LNCAP (cell line): Measurements from ENCODE around the gene MAF.

ENCODE experiments used
- CTCF ChIP-seq: fragments of 450-650 bp; IDR thresholded peaks from 2 replicates; pipeline ENCODE4 v1.5.1; 2017; ENCODE audit warnings: mild to moderate bottlenecking

The MAF gene

GRCh38 chr16:79600638-79601091 lies at the start of gene MAF:
Gene MAF, minus strand, starts transcription at chr16:79600737. Its CDS starts 835 bp downstream, at chr16:79599902.
- TF ChIP-seq CTCF = no peak

GRCh38 chr16:79648826-79649225 lies 48.3 kb upstream of the MAF start:
- TF ChIP-seq CTCF = no peak

GRCh38 chr16:79647586-79647985 lies 47.0 kb upstream of the MAF start:
- no peak for TF ChIP-seq CTCF

- no peak for TF ChIP-seq CTCF
Observed at GRCh38 chr16:79645701-79646100, 45.2 kb upstream of the MAF start.

- no peak for TF ChIP-seq CTCF
Observed at GRCh38 chr16:79644971-79645667, 44.6 kb upstream of the MAF start.

GRCh38 chr16:79642652-79643051 lies 42.1 kb upstream of the MAF start:
- no peak for TF ChIP-seq CTCF

- TF ChIP-seq CTCF = no peak
Observed at GRCh38 chr16:79640513-79641360, 40.2 kb upstream of the MAF start.
